ENCODE measurements around the gene LCN6. TPM values are rescaled to one million over a fixed set of nuclear protein-coding genes. Genes with fewer than 3 reads are reported as not detected.

Gene LCN6
- total and polyA plus RNA-seq, 2 of the 13 experiments (the other 11 are each of a cell fraction or from before 2014, with no cell fraction given), result not detected

GRCh38 chr9:136728080-136728547 is 20.2 kb downstream of the LCN6 start (continued):
- peak; percentile 86 for TF ChIP-seq HBP1 (CRISPR knock-in tag; IDR thresholded peaks at IDR 0.05; ENCODE audit: low read depth)
- 0 out of 2 replicates have a peak, but pooled peaks have one; percentile 34 for TF ChIP-seq ETV5 (CRISPR knock-in tag; IDR thresholded peaks at IDR 0.05; ENCODE audit: borderline replicate concordance)
- 0 out of 2 replicates have a peak, but pooled peaks have one; percentile 38 for TF ChIP-seq MTF1 (CRISPR knock-in tag; IDR thresholded peaks at IDR 0.05)
- TF ChIP-seq HOMEZ (CRISPR knock-in tag; IDR thresholded peaks at IDR 0.05; ENCODE audit: low read depth), result no peak
- peak; percentile 100 for TF ChIP-seq KLF12 (CRISPR knock-in tag; IDR thresholded peaks at IDR 0.05; ENCODE audit: borderline replicate concordance)
- TF ChIP-seq FOXK2 (IDR thresholded peaks at IDR 0.05), result no peak
- peak; percentile 85; the same call in 1 of the 2 replicates for TF ChIP-seq RFXAP (CRISPR knock-in tag; IDR thresholded peaks at IDR 0.05; ENCODE audit: borderline replicate concordance)
- no peak for TF ChIP-seq ATF7 (IDR thresholded peaks at IDR 0.05)
- TF ChIP-seq ATF7 (CRISPR knock-in tag; IDR thresholded peaks at IDR 0.05), result no peak
- peak; percentile 46 for TF ChIP-seq NFYC (CRISPR knock-in tag; IDR thresholded peaks at IDR 0.05)
- no peak for TF ChIP-seq SRSF9 (IDR thresholded peaks at IDR 0.05; ENCODE audit: borderline replicate concordance, insufficient read depth, low read depth, low read length, poor library complexity, severe bottlenecking)
- TF ChIP-seq MAZ (IDR thresholded peaks at IDR 0.05; ENCODE audit: borderline replicate concordance, low read depth, low read length), result peak; percentile 85
- peak; percentile 96 for TF ChIP-seq MAZ (CRISPR knock-in tag; IDR thresholded peaks at IDR 0.05; ENCODE audit: low read depth)
- TF ChIP-seq TCF7L2 (IDR thresholded peaks at IDR 0.05; ENCODE audit: low read depth, low read length), result no peak
- peak; percentile 78 for TF ChIP-seq TBX2 (CRISPR knock-in tag; IDR thresholded peaks at IDR 0.05; ENCODE audit: borderline replicate concordance)
- TF ChIP-seq ZBTB34 (CRISPR knock-in tag; IDR thresholded peaks at IDR 0.05), result no peak
- TF ChIP-seq TMF1 (CRISPR knock-in tag; IDR thresholded peaks at IDR 0.05; ENCODE audit: low read depth), result peak; percentile 89
- TF ChIP-seq TARDBP (CRISPR knock-in tag; IDR thresholded peaks at IDR 0.05), result peak; percentile 84; the same call in 1 of the 2 replicates
- TF ChIP-seq ZNF672 (CRISPR knock-in tag; IDR thresholded peaks at IDR 0.05), result peak; percentile 84; the same call in 1 of the 2 replicates
- TF ChIP-seq JDP2 (CRISPR knock-in tag; IDR thresholded peaks at IDR 0.05; ENCODE audit: borderline replicate concordance), result no peak
- TF ChIP-seq LRRFIP1 (CRISPR knock-in tag; conservative IDR thresholded peaks at IDR 0.05), result no peak
- no peak for TF ChIP-seq ATF5 (CRISPR knock-in tag; IDR thresholded peaks at IDR 0.05; ENCODE audit: low read depth)
- TF ChIP-seq THAP11 (CRISPR knock-in tag; IDR thresholded peaks at IDR 0.05), result peak; percentile 91
- 0 out of 2 replicates have a peak, but pooled peaks have one; percentile 12 for TF ChIP-seq HMG20B (CRISPR knock-in tag; conservative IDR thresholded peaks at IDR 0.05)
